T-helper 22 cell (primary cell): ENCODE results near the gene ALG1L2.
"Not testable (repeated sequence)": the region's sequence is repeated elsewhere in the genome, so short reads cannot be mapped to it uniquely, and the experiment has no call there.

Source experiments
- DNase-seq: peaks from one replicate; pipeline ENCODE4 v3.0.0-alpha.2; 2020; ENCODE audit warnings: low read depth

Gene ALG1L2

DNA sequence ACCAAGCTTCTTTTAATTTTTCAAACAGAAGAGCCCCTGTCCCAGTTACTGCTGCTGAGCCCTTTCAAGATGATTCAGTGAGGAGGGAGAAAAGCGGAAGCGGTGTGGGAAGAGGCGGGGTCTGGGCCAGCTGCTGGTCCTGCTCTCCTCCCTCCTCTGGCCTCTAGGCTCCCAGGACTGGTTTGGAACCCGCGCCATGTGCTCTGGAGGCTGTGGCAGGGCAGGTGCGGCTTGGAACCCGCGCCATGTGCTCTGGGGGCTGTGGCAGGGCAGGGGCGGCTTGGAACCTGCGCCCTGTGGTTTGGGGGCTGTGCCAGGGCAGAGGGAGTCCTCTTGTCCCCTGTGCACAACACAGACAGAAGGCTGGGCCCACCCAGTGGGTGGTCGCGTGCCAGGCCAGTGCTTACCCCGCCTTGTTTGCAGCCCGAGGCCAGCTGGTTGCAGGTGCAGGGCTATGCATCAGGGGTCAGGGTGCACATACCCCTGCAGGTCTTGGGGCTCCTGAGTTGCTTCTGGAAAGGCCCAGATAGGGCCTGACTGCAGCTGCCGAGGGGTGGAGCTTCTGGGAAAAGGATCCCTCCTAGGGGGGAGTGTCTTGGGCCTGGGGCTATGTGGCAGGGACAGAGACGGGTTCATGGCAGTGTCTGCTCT is 12.2 kb downstream of the ALG1L2 start:
- DNase-seq: no peak

DNA sequence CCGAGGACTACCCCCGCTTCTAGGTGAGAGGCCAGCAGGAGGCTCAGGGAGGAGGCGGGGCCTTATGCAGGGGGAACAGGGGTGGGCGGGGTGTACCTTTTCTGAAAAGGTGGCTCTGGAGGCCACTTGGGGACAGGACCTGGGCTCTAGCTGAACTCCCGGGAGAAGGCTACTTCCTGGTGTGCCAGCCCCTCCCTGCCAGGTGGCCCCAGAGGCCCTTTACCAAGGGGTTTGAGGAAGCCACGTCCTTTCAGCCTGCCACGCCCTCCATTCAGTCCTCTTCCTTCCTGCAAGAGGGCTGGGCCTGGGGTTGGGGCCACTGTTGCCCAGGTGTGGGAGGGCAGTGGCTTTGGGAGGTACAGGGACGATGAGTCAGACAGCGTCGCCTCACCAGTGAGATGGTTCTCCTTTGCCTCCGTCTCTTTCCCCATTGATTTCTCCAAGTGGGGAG is 12.9 kb downstream of the ALG1L2 start:
- peak; percentile 20 for DNase-seq

DNA sequence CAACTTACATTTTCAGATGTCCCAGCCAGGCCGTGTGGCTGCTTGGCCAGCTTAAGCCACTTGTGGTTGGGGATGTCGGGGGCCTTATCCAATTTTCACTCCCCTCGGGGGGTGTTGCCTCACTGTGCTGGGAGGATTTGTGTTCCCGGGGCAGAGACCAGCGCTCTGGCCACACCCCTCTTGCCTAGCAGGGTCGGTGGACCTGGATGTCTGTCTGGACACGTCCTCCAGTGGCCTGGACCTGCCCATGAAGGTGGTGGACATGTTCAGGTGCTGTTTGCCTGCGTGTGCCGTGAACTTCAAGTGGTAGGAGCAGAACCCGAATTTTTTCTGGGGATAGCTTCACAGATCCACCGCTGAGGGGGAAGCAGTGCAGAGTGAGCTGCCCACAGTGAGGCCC is 14.2 kb downstream of the ALG1L2 start:
- not testable (repeated sequence) for DNase-seq

DNA sequence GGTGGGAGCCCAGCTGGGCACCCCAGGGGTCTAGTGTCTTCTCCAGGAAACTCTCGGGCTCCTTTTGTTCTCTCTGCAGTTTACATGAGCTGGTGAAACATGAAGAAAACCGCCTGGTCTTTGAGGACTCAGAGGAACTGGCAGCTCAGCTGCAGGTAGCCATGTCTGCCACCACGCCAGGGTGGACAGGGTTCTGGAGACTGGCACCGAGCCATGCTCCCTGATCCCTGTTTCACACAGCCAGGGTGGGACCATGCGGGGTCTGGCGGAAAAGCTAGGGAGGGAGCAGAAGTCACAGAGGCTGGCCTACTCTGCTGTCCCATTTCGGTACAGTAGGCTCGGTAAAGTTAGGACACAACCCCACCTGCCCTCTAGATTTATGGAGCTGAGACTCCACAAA is 15.5 kb downstream of the ALG1L2 start:
- DNase-seq: not testable (repeated sequence)

DNA sequence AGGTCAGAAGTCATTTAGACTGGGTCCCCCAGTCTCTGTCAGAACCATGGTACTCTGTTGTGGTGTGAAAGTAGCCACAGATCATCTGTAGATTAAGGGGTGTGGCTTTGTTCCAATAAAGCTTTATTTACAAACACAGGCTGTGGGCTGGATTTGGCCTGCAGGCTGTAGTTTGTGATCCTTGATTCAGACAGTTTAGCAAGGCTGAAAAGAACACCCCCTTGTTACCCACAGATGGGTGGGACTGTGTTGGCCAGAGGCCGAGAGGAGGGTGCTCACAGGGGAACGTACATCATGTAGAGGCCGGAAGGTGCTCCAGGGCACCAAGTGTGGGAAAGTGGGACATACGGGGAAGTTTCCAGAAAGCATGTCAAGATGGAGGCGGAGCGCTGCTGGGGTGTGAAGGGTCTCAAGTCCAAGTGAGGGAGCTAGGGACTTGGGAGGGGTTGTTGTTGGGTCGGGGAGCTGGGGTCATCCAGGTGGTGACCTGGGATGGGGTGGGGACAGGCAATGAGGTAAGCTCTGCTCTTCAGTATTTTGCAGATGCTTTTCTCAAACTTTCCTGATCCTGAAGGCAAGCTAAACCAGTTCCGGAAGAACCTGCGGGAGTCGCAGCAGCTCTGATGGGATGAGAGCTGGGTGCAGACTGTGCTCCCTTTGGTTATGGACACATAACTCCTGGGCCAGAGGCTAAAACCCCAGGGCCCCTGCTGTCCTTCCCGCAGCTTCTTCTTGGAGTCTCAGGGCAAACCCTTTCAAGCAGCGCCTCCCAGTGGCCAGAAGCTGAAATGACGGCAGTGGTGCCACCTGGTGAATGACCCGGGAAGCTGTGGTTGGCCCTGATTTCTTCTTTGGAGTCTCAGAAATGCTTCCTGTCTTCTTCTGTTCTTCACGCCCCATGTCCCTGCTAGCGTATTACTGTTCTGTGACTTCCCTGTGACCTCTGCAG is 16.3 kb downstream of the ALG1L2 start:
- DNase-seq: not testable (repeated sequence)

DNA sequence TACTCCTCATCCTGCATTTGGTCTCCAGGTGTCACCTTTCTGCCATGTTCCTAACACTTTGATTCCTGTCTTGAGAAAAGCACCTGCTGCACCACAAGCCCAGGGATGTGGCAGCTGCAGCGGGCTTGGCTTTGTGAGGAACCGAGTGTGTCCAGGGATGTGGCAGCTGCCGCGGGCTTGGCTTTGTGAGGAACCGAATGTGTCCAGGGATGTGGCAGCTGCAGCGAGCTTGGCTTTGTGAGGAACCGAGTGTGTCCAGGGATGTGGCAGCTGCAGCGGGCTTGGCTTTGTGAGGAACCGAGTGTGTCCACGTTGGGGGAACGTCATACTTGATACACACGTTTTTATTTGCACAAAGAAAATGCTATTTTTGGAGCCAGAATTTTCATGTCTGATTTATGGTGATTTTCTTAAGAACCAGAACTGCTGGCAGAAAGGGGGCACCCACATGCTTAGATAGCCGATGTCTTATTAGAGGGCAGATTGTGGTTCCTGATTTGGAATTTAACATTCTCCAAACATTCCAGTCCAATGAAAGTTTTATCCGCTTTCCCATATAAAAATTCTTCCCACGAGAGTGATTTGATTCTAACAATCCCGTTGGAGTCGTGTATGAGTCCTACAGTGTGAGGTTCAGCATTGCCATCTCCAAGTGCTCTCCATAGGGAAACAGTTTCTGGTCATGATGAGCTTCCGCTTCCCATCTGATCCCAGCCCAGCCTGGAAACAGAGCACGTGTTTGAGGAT is 17.2 kb downstream of the ALG1L2 start:
- DNase-seq: not testable (repeated sequence)

DNA sequence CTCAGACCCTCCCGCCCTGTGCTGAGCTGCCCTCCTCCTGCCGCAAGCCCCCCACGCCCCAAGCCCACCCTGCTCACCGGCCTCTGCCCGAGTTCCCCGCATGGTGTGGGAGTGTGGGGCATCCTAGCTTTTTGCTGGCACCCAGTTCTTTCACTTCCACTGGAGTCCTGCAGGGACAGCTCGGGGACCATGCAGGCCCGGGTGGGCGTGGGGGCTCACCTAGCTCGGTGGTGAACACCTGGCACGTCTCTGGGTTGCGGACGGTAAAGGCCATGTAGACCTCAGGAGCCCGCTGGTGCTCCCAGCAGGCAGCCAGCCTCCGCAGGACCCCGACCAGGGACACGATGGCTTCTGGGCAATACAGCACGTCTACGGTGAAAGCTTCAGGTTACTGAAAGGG is 20.9 kb downstream of the ALG1L2 start:
- DNase-seq: not testable (repeated sequence)

DNA sequence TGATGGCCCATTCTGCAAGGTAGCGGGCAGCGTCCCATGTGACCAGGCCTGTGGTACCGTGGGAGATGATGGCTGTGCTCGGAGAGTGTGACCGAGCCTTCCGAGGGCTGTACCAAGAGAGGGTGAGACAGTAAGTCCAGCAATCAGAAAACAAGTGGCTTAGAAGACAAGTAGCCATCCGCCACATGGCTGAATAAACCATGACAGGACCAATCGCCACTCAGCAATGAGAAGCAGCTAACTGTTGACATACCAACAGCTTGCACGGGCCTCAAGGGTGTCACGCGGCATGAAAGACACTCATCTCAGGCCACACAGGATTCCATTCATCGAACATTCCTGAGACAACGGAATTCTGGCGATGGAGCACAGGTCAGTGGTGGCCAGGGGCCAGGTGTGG is 22.6 kb downstream of the ALG1L2 start:
- DNase-seq: not testable (repeated sequence)

DNA sequence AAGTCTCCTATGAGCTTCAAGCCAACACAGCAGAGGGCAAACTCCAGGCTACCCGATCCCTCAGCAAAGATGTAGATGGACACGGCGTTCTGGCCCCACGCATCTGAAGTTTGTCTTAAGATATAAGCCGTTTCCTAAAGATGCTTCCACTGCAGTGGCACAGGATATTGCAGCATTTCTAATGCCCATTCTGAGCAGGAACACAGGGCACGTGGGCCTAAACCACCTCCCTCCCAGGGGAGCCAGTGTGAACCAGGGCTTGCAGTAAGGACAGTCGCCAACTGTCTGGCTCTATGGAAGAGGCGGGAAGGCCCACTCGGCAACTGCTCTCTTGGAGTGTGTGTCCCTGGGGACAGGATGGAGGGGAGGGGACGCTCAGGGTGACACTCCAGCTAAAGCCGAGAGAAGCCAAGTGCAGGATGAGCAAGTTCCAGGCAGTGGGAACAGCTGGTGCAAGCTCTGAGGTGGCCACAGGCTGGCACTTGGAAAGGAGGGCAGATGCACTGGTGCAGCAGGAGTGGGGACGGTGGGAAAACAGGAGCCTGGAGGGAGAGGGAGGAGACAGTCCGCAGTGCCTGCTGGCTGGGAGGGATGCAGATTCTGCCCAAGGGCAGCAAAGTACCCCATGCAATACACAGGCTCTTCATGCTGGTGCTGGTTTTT is 25.8 kb downstream of the ALG1L2 start:
- not testable (repeated sequence) for DNase-seq

DNA sequence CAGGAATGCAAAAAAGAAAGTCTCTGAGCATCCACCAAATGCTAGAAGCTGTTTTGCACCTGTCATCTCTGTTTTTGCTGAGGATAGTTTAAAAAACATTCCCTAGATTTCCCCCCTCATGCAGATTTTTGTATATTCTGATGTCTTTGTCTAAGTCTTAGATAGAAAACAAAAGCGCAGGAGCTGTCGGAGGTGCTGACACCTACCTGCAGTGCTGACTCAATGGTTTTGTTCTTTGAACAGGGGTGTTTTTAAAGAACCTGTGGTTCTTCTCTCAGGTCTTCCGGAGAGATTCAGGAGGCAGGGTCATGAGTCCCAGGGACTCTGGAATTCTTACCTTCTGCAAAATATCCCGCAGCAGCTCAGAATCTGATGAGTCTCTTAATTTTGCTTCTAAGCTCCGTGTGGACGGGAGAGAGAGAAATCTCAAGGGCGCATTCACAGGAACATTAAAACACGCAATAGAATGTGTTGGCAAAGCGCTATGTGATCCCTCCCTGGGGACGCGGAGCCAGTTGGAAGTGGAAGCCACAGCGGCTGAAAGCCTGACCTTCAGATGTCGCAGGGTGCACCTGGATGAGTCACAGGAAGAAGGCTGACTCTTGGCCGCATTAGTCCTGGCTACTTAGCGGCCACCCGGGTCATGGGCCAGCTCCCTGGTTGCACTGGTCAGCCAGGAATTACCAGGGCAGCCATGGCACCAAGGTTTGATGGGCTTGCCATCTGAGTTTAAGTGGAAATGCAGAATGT is 27.4 kb downstream of the ALG1L2 start:
- DNase-seq: not testable (repeated sequence)

DNA sequence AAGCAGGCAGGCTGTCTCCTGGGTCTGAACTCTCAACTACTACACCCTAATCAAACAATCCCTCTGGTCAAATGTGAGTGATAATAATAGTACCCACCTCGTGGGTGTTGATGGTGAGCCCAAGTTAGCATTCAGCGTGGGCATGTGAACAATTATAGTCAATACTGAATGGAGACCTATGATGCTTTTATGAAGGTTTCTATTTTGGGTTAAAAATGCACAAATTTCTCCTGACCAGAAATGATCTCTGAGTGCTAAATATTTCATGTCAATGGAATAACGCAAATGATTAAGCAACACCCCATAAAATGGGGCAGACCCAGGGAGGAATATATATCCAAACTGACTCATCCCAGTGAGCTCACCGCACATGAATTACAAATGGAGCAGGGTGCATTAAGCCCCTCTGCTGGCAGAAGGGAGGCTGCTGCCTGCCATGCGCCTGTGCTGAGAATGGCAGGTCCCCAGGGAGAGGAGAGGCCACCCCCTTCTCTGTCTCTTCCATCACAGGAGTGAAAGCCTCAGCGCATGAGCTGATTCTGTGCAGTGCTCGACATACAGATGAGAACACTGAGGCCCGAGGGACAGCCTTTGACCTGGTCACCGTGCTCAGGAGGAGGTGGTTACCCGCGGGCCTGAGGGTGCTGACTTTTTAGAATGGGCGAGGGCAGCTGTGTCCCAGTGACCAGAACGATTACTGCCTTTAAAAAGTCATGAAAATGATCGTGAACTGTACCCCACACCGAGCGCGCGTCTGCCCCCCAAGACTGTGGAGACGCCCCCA is 28.9 kb downstream of the ALG1L2 start:
- not testable (repeated sequence) for DNase-seq

DNA sequence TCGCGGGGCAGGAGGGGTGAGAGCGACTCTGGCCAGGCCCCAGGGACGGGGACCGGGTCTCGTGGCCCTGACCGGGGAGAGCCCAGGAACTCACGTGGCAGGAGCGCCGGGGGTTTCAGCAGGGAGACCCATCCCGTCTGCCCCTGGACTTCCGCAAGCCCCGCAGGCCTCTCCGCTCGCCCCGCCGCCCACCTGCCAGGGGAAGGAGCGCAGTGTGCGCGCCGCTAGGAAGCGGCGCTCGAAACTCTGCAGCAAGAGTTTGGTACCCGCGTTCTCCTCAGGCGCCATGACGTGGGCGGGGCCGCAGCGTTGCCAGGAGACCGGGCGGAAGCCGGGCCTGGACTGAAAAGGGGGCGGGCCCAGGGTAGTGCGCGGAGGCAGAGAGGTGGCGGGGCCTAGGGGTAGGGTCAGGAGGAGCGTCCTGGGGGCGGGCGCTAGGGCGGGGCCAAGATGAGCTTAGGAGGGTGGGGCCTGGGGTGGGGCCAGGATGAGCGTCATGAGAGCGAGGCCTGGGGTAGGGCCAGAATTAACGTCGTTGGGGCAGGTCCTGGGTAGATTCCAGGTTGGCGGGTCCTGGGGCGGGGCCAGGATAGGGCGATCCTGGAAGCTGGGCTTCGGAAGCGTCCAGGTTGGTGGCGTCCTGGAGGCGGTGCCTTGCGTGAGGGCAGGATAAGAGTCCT is 29.7 kb downstream of the ALG1L2 start:
- peak; percentile 99 for DNase-seq

DNA sequence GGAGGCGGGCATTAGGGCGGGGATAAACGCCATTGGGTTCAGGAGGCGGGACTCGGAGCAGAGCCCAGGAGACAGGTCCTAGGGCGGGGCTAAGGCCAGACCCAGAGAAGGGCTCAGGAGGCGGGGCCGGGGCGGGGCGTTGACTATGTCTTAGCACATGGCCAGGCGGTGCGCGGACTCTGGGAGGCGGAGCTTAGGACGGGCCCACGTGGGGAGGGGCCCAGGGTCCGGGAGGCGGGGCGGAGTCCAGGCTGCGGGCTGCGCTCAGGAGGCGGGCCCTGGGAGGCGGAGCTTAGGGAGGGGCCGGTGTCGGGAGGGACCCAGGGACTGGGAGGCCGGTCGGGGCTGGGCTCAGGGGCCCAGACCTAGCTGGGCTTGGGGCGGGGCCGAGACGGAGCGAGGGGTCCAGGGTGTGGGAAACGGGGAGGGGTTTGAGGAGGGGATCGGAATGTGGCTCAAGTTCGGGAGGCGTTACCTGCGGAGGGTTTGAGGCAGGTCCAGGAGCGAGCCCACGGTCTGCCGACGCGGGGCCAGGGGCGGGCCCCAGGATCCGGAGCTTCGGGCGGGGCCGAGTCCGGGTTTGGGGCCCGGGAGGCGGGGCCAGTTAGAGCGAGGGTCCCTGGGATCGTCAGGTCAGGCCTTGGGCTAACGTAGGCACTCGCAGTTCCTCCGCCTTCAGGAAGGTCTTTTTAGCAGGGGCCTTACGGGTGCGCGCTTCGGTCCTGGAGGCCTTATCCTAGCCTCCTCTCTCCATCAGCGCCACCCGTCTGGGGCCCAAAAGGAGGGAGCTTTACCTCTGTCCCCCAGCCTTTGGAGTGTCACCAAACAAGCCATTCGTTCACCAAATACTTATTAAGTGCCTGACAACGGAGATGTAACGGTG is 30.5 kb downstream of the ALG1L2 start:
- DNase-seq: peak; percentile 97

DNA sequence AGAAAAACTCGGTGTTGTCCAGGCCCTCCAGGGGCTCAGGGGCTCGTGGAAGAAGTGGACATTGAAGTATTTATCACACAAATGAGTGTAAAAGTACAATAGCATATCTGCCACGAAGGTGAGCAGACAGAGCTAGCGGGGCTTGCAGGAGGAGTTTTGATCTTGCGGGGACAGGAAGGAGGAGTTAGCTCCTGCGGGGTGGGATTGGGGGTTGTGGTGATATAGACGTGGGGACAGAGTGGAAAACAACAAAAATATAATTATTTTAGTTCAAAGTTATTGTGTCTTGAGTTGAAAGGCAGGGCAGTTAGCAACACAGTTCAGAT is 31.1 kb downstream of the ALG1L2 start:
- DNase-seq: not testable (repeated sequence)

DNA sequence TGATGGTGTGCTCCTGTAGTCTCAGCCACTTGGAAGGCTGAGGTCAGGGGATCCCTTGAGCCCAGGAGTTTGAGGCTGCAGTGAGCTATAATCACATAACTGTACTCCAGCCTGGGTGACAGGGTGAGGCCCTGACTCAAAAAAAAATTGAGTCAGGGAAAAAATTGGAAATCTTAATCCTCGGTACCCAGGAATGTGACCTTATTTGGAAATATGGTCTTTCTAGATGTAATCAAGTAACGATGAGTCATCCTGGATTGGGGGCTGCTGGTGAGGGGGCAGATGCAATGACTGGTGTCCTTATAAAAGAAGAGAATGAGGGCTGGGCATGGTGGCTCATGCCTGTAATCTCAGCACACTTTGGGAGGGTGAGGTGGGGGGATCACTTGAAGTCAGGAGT is 33.8 kb downstream of the ALG1L2 start:
- DNase-seq: not testable (repeated sequence)

DNA sequence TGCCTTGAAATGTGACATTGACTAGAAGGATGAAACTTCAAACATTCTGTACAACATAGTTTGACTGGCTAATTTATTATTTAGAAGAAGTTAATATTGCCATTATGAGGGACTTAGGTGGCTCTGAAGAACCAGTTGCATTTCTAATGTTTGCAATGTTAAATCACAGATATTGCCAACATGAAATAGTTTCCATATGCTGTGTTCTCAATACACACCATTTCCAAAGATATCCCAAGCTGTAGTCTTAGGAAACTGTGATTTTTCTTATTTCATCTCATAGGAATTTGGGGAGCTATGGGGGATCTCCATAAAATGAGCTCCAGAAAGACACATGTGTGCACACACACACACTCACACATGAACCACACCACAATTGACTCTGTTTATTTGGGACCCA is 36.3 kb downstream of the ALG1L2 start:
- no peak for DNase-seq

DNA sequence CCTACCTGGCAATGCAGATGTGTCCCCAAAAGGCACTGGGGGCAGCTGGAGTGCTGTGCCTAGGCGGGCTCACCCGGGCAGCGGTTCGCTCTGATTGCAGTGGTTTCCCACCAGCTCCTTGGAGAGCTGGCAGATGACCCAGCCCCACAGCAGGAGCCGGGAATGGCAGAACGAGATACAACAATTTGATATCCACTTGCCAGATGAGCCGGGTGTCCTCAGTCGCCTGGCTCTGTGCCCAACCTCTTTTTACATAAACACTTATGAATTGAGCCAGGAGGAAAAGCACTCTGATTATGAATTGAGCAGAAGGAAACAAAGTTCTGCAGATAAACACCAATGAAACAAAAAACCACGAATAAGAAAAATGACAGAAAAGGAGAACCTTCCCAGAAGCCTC is 38.2 kb downstream of the ALG1L2 start:
- not testable (repeated sequence) for DNase-seq

DNA sequence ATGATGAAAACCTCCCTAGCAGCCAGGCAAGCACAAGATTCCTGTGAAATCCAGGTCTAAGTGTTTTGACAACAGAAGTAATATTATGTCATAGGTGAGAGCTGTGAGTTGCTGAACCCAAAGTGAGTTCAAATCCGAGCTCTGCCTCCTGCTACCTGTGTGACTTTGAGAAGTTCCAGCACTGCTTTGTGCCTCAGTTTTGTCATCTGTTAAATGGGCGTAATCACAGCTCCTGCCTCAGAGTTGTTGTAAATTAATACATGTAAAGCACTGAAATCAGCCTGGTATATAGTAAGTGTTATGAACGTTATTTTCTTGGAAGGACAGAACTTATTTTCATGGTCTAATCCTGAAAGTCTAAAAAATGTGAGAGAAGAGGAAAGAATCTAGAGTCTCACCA is 38.7 kb downstream of the ALG1L2 start:
- not testable (repeated sequence) for DNase-seq
